ENCODE results near the gene HUS1. TPM values are rescaled to one million over a fixed set of nuclear protein-coding genes. Genes with fewer than 3 reads are reported as not detected.

Gene HUS1
- polyA plus RNA-seq, 2 of the 4 experiments (the other 2 are of a cell fraction), result 18.0 to 39.8 TPM

DNA sequence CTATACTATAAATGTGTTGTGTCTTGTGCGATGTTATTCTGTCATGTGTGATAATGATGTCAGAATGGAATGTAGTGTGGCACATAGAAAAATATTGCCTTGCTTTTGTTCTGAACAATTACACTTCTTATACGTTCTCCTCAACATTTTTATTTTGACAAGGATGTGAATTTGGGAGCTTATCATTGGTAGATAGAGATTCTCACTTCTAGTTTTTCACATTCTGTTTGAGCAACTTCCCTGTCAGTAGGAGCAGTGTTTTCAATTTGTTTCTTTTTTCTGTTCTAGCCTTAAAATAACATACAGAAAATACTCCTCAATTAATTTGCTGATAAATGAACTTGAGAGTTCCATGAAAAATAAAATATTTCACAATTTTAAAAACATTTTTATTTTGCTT is 31.9 kb upstream of the HUS1 start:
- no peak overlapping the region for H3K4me2 ChIP-seq
- no peak overlapping the region for H3K27ac ChIP-seq
- no peak overlapping the region for H3K4me3 ChIP-seq
- DNase-seq (ENCODE audit: low read depth in 1 of 2, low spot score in 1 of 2) (no peak), FAIRE-seq (no peak), ATAC-seq (no peak)
- no peaks in the 10 kb centered on the region for H3K4me1 ChIP-seq
- 69% methylated on average over 2 of the region's 2 CpGs for WGBS (ENCODE audit: missing lambda C conversion rate)
- CTCF ChIA-PET, result interaction anchor here (1.1 kb wide), 1 partner anchor 143 kb away, joined by 3 read pairs; no protein-coding TSS in a partner anchor
- POLR2A ChIA-PET, result no interaction called here
- TF ChIP-seq CHD2 (IDR thresholded peaks at IDR 0.05; ENCODE audit: low read length, partially characterized antibody) (no peak), EHF (CRISPR knock-in tag; IDR thresholded peaks at IDR 0.05) (no peak), ZC3H11A (IDR thresholded peaks at IDR 0.05) (no peak)
- TF ChIP-seq, protein P1, sequence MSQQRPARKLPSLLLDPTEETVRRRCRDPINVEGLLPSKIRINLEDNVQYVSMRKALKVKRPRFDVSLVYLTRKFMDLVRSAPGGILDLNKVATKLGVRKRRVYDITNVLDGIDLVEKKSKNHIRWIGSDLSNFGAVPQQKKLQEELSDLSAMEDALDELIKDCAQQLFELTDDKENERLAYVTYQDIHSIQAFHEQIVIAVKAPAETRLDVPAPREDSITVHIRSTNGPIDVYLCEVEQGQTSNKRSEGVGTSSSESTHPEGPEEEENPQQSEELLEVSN (IDR thresholded peaks at IDR 0.05; ENCODE audit: borderline replicate concordance, low read depth), result no peak
- H3K9me3 ChIP-seq, result no peaks in the 10 kb centered on the region

GRCh38 chr7:48009954-48010353 is 30.5 kb upstream of the HUS1 start:
- POLR2A ChIA-PET, result no interaction called here

GRCh38 chr7:48009257-48009656 is 29.8 kb upstream of the HUS1 start:
- Histone ChIP-seq H3K27ac (no peak overlapping the region), H3K4me1 (no peaks in the 10 kb centered on the region), H3K4me2 (no peak overlapping the region), H3K9me3 (no peaks in the 10 kb centered on the region), H3K4me3 (no peak overlapping the region)
- ATAC-seq (no peak), FAIRE-seq (no peak), DNase-seq (ENCODE audit: low read depth in 1 of 2, low spot score in 1 of 2) (no peak)
- ChIA-PET CTCF (interaction anchor here (0.7 to 1.5 kb wide), 4 partner anchors 9 to 35 kb away, joined by 3 to 6 read pairs (median 3); no protein-coding TSS in a partner anchor), POLR2A (no interaction called here)
- 73% methylated on average over 4 of the region's 4 CpGs for WGBS (ENCODE audit: missing lambda C conversion rate)
- TF ChIP-seq FOSB (CRISPR knock-in tag; IDR thresholded peaks at IDR 0.05) (no peak), ATOH8 (CRISPR knock-in tag; IDR thresholded peaks at IDR 0.05; ENCODE audit: low read depth) (no peak), HOXB13 (CRISPR knock-in tag; IDR thresholded peaks at IDR 0.05; ENCODE audit: low read depth) (no peak), HOXB5 (CRISPR knock-in tag; IDR thresholded peaks at IDR 0.05) (no peak)

More at GRCh38 chr7:48009954-48010353, 30.5 kb upstream of the HUS1 start:
- H3K27ac ChIP-seq, result no peak overlapping the region
- FAIRE-seq (no peak), ATAC-seq (no peak), DNase-seq (ENCODE audit: low read depth in 1 of 2, low spot score in 1 of 2) (no peak)
- H3K4me1 ChIP-seq, result no peaks in the 10 kb centered on the region
- H3K4me2 ChIP-seq, result no peak overlapping the region
- no peaks in the 10 kb centered on the region for H3K9me3 ChIP-seq
- no peak overlapping the region for H3K4me3 ChIP-seq
- WGBS (ENCODE audit: missing lambda C conversion rate), result 87% methylated on average over 4 of the region's 4 CpGs
- TF ChIP-seq SREBF2 (IDR thresholded peaks at IDR 0.05) (no peak), HDAC2 (IDR thresholded peaks at IDR 0.05) (no peak), RCOR1 (IDR thresholded peaks at IDR 0.05; ENCODE audit: low read depth, low read length) (no peak), HES2 (IDR thresholded peaks at IDR 0.05) (no peak), HEYL (CRISPR knock-in tag; IDR thresholded peaks at IDR 0.05) (no peak), EHMT2 (IDR thresholded peaks at IDR 0.05; ENCODE audit: low read depth) (no peak), EHF (CRISPR knock-in tag; IDR thresholded peaks at IDR 0.05) (no peak), CEBPB (IDR thresholded peaks at IDR 0.05) (no peak), CBX2 (IDR thresholded peaks at IDR 0.05; ENCODE audit: borderline replicate concordance, low read depth) (no peak), RFX5 (IDR thresholded peaks at IDR 0.05) (no peak), MAZ (IDR thresholded peaks at IDR 0.05; ENCODE audit: borderline replicate concordance, low read depth, low read length) (no peak)
- TF ChIP-seq, protein P2, sequence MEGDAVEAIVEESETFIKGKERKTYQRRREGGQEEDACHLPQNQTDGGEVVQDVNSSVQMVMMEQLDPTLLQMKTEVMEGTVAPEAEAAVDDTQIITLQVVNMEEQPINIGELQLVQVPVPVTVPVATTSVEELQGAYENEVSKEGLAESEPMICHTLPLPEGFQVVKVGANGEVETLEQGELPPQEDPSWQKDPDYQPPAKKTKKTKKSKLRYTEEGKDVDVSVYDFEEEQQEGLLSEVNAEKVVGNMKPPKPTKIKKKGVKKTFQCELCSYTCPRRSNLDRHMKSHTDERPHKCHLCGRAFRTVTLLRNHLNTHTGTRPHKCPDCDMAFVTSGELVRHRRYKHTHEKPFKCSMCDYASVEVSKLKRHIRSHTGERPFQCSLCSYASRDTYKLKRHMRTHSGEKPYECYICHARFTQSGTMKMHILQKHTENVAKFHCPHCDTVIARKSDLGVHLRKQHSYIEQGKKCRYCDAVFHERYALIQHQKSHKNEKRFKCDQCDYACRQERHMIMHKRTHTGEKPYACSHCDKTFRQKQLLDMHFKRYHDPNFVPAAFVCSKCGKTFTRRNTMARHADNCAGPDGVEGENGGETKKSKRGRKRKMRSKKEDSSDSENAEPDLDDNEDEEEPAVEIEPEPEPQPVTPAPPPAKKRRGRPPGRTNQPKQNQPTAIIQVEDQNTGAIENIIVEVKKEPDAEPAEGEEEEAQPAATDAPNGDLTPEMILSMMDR (IDR thresholded peaks at IDR 0.05), result no peak
- CTCF ChIA-PET, result interaction anchor here (0.7 to 1.5 kb wide), 4 partner anchors 10 to 36 kb away, joined by 3 to 6 read pairs (median 3); no protein-coding TSS in a partner anchor

Measured in A549 (cell line).